ENCODE data around the gene BCAS1. TPM values are rescaled to one million over a fixed set of nuclear protein-coding genes. Genes with fewer than 3 reads are reported as not detected.

The BCAS1 gene
- total RNA-seq, 1 donor from 2014 or later, result 2.8 TPM

DNA sequence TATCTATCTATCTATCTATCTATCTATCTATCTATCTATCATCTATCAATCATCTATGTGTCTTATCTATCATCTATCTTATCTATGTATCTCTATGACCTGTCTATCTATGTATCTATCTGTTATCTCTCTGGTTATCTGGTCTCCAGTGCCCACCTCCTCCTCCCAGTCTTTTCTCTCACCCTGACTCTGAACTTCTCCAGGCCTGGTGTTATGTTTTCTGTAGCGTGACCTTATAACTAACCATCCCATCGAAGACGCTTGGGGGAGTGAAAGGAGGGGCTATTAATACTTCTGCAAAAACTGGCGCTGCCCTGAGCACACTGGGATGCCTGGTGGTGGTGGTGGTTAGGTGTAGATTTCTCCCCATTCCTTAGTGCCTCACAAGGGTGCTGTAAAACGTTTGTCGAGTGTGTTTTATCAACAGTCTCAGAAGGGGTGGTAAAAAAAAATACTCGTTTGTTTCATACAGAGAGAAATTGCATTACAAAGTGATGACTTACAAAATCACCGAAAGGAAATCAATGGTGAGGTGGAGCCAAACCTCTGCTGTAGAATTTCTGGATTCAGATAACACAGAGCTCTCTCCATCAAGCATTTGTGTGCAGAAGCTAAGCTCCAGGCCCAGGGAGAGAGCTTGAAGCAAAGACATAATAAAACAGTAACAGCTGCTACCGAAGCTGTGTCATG lies 156.2 kb downstream of the BCAS1 start:
- H3K27me3 ChIP-seq (ENCODE audit: low read depth), result no peaks in the 10 kb centered on the region
- H3K4me1 ChIP-seq, result peaks cover 36% of the 10 kb centered on the region
- no peaks in the 10 kb centered on the region for H3K9me3 ChIP-seq
- intact Hi-C loops (cut with DNase I), result loop anchor here (10.0 kb wide), 1 partner anchor 339 kb away; no protein-coding TSS in a partner anchor
- no peaks in the 10 kb centered on the region for H3K36me3 ChIP-seq
- TF ChIP-seq, protein P1, sequence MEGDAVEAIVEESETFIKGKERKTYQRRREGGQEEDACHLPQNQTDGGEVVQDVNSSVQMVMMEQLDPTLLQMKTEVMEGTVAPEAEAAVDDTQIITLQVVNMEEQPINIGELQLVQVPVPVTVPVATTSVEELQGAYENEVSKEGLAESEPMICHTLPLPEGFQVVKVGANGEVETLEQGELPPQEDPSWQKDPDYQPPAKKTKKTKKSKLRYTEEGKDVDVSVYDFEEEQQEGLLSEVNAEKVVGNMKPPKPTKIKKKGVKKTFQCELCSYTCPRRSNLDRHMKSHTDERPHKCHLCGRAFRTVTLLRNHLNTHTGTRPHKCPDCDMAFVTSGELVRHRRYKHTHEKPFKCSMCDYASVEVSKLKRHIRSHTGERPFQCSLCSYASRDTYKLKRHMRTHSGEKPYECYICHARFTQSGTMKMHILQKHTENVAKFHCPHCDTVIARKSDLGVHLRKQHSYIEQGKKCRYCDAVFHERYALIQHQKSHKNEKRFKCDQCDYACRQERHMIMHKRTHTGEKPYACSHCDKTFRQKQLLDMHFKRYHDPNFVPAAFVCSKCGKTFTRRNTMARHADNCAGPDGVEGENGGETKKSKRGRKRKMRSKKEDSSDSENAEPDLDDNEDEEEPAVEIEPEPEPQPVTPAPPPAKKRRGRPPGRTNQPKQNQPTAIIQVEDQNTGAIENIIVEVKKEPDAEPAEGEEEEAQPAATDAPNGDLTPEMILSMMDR (IDR thresholded peaks at IDR 0.05), result no peak
- H3K4me3 ChIP-seq, result peak overlapping the region; percentile 72
- no peak for ATAC-seq
- peak overlapping the region; percentile 89 for H3K27ac ChIP-seq
- DNase-seq, result no peak

DNA sequence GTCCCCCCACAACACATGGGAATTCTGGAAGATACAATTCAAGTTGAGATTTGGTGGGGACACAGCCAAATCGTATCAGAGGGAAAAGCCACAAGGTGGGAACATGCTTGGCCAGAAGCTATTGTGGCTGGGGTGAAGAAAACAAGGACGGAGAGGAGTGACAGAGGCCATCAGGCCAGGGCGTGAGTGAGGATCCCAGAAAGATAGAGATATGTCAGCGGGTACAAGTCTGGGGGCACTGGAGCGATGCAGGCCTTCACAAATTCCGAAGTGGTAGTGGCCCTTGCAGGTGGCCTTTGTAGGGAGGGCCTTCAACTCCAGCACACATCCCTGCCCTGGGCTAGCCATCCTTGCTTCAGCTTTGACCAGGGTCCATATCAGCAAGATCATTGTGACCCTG lies 159.1 kb downstream of the BCAS1 start:
- H3K4me1 ChIP-seq, result peaks cover 23% of the 10 kb centered on the region

DNA sequence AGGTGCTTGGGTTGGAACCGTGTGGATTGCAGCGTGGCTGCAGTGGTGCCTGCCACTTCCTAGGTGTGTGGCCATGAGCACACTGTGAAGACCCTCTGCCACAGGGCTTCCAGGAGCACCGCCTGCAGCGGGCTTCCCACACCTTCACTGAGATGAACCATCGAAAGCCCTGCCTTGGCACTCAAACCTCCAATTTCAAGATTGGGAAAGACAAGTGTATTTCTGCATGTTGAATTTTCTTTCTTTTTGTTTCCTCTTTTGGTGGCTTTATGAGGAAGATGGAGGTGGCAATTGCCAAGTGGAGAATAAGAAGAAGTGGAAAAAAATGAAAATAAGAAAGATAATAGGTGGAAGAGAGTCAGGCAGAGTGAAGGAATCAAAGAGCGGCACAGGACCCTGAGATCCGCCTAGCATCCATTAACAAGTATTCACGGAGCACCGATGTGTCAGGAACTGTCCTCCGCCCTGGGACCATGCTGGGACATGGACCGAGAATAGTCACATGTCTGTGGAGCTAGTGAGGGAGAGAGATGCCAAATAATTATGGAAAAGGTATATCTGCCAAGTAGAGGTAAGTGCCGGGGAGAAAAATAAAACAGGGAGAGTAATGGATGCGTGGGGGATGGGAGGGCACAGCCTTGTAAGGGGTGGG lies 159.9 kb downstream of the BCAS1 start:
- Histone ChIP-seq H3K4me3 (no peak overlapping the region), H3K36me3 (no peaks in the 10 kb centered on the region), H3K4me1 (peaks cover 18% of the 10 kb centered on the region), H3K9me3 (no peaks in the 10 kb centered on the region), H3K27ac (no peak overlapping the region), H3K27me3 (ENCODE audit: low read depth) (no peaks in the 10 kb centered on the region)
- ATAC-seq (no peak), DNase-seq (no peak)
- TF ChIP-seq, protein P1 (IDR thresholded peaks at IDR 0.05), result no peak
- intact Hi-C loops (cut with DNase I), result loop anchor here (10.0 kb wide), 1 partner anchor 336 kb away; no protein-coding TSS in a partner anchor

More for the DNA sequence above, 159.1 kb downstream of the BCAS1 start:
- no peaks in the 10 kb centered on the region for H3K9me3 ChIP-seq
- no peak for DNase-seq
- no peak overlapping the region for H3K27ac ChIP-seq
- ATAC-seq, result no peak
- TF ChIP-seq, protein P1 (IDR thresholded peaks at IDR 0.05), result no peak
- no peaks in the 10 kb centered on the region for H3K36me3 ChIP-seq
- intact Hi-C loops (cut with DNase I), result loop anchor here (10.0 kb wide), 1 partner anchor 336 kb away; no protein-coding TSS in a partner anchor
- H3K4me3 ChIP-seq, result no peak overlapping the region
- H3K27me3 ChIP-seq (ENCODE audit: low read depth), result no peaks in the 10 kb centered on the region

DNA sequence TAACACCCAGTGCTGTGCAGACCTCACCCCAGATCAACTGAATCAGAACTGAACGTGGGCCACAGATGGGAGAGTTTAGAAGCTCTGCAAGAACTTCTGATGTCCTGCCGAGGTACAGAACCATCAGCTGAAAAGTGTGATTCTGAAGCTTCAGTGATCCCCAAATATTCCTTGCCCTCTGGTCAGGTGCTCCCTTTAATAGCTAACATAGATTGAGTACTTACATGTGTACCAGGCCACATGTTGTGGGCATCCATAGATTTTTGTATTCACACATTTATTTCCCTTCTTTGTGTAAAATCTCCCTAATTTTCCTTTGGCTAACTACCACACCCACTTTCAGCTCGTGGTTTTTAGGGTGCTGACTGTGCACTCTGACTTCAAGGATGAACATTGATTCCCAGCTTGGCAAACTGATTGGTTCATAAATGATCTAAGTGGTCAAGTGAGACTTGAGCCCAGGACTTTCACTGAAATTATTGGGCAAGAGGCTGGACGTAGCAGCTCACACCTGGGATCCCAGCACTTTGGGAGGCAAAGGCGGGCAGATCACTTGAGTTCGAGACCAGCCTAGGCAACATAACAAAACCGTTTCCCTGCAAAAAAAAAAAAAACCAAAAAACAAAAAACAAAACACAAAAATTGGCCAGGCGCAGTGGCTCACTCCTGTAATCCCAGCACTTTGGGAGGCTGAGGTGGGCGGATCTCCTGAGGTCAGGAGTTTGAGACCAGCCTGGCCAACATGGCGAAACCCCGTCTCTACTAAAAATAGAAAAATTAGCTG lies 162.2 kb downstream of the BCAS1 start:
- TF ChIP-seq, protein P1 (IDR thresholded peaks at IDR 0.05), result no peak
- DNase-seq (no peak), ATAC-seq (no peak)
- Histone ChIP-seq H3K4me1 (peaks cover 5% of the 10 kb centered on the region), H3K36me3 (no peaks in the 10 kb centered on the region), H3K9me3 (no peaks in the 10 kb centered on the region), H3K27ac (no peak overlapping the region), H3K4me3 (no peak overlapping the region), H3K27me3 (ENCODE audit: low read depth) (no peaks in the 10 kb centered on the region)
- intact Hi-C loops (cut with DNase I), result no loop called here

DNA sequence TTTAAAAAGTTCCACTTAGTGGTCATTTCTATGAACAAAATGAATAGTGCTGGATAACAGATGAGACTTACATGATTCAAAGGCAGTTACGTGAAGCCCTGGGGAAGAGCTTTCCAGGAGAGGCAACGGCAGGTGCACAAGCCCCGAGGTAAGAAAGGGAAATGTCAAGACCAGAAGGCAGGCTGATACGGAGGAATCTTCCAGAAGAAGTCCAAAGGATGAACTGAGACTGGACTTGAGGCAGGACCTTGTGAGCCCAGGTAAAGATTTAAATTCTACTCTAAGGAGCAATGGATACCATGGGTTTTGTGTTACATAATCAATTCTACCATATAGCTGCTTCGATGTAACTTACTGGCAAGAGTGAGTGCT lies 164.6 kb downstream of the BCAS1 start:
- no peaks in the 10 kb centered on the region for H3K36me3 ChIP-seq
- TF ChIP-seq, protein P1 (IDR thresholded peaks at IDR 0.05), result no peak
- no peak overlapping the region for H3K27ac ChIP-seq
- ATAC-seq (no peak), DNase-seq (no peak)
- peaks cover 17% of the 10 kb centered on the region for H3K4me1 ChIP-seq
- no peak overlapping the region for H3K4me3 ChIP-seq
- H3K9me3 ChIP-seq, result no peaks in the 10 kb centered on the region
- intact Hi-C loops (cut with DNase I), result no loop called here
- H3K27me3 ChIP-seq (ENCODE audit: low read depth), result no peaks in the 10 kb centered on the region
